HS-27A (cell line): Measurements from ENCODE around the gene TCF3.
"Not testable (repeated sequence)": the region's sequence is repeated elsewhere in the genome, so short reads cannot be mapped to it uniquely, and the experiment has no call there.

Experiments used
- DNase-seq: peaks from one replicate; pipeline ENCODE4 v3.0.0-alpha.2; 2012; ENCODE audit warnings: low read depth, missing footprints

TCF3 gene

DNA sequence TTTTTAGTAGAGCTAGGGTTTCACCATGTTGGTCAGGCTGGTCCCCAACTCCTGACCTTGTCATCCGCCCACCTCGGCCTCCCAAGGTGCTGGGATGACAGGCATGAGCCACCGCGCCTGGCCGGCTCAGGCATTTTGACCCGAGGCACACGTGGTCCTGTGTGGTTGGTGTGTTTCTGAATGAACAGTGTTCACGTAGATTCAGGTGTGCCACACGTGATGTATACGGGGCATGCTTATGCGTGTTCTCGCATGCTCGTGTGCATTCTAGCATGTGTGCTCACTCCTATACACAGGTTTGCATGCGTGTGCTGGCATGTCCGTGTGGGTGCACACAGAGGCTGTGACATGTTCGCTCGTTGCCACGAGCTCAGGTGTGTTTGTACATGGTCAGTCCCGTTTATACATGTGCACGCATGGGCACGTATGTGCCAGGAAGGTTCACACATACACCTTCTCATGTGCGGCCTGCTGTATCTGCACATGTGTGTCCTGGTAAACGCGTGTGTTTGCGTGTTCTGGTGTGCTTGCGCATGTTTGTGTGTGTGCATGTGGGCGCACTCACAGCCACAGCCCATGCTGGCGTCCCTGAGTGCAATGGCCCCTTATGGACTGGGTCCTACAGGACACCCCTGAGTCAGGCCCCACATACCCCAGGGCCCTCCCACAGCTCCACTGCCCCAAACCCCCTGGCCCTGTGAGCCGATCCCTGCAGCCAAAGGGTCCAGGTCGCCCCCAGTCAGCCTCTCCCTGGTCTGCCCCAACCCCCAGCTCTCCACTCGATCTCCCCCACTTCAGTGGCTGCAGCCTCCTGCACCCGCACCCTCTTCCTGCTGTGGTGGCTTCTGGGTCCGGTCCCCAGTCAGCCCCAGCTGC lies 20.6 kb upstream of the TCF3 start:
- DNase-seq, result no peak

- DNase-seq, result no peak
Observed at GRCh38 chr19:1672038-1672768, 19.8 kb upstream of the TCF3 start.

DNA sequence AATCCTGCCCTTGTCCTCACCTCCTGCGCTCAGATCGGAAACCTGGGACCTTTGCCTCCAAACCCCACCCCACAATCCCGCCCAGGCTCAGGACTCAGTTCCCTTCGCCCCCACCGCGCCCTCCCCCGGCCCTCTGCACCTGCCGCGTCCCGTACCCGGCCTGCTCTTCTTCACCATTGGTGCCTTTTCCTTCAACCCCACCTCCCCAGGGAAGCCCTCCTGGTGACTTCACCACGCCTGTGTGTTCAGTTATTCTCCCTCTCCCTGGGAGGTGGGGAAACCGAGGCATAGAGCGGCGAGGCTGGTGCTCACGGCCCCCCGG lies 19.3 kb upstream of the TCF3 start:
- no peak for DNase-seq

DNA sequence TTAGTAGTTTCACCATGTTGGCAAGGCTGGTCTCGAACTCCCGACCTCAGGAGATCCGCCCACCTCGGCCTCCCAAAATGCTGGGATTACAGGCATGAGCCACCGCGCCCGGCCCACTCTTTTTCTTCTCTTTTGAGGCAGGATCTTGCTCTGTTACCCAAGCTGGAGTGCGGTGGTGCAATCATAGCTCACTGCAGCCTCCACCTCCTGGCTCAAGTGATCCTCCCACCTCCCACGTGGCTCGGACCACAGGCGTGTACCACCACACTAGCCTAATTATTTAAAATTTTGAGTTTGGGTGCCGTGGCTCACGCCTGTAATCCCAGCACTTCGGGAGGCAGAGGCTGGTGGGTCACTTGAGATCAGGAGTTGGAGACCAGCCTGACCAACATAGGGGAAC lies 18.3 kb upstream of the TCF3 start:
- not testable (repeated sequence) for DNase-seq

DNA sequence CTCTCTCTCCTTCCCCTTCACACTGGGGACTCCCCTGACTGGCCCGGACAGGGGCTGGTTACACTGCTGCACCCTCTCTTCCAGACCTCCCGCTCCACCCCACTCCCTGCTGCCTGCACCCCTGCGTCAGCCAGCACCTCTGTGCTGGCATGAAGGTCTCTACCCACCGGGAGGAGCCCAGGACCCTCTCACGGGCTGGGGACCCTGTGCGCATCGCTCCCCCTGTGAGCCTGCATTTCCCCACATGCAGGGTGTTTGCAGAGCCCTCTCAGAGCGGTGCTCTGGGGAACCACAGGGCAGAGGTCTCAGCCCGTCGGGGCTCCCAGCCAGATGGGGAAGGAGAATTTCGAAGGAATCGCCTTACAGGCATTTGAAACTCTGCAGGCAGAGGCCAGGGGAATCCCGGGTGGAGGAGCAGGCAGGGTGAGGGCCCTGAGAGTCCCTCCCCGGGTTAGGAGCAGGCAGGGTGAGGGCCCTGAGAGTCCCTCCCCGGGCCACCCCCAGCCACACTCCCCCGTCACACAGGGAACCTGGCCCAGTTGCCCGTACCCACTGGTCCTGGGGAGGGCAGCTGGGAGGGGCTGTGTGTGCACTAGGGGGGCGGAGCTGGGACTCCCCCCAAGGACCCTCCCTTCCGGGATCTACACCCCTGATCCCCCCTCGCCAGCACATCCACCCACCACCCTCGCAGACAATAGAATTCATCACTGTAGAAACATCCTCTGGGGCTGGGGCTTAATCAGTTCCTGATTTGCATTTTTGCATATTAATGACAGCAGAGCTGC lies 16.3 kb upstream of the TCF3 start:
- DNase-seq, result no peak

DNA sequence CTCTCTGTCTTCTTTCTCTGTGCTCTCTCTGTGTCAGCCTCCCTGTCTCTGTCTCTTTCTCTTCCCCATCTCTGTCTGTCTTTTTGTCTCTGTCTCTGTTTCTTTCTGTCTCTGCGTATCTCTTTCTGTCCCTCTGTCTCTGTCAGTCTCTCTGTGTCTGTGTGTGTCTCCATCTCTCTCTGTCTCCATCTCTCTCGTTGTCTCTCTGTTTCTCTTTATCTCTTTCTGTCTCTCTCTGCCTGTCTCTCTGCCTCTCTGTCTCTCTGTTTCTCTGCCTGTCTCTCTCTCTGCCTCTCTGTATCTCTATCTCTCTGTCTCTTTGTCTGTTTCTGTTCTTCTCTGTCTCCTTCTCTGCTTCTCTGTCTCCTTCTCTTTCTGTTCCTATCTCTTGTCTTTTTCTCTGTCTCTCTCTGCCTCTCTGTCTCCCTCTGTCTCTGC lies 15.7 kb upstream of the TCF3 start:
- no peak for DNase-seq

- no peak for DNase-seq
Observed at GRCh38 chr19:1665565-1666047, 13.2 kb upstream of the TCF3 start.

DNA sequence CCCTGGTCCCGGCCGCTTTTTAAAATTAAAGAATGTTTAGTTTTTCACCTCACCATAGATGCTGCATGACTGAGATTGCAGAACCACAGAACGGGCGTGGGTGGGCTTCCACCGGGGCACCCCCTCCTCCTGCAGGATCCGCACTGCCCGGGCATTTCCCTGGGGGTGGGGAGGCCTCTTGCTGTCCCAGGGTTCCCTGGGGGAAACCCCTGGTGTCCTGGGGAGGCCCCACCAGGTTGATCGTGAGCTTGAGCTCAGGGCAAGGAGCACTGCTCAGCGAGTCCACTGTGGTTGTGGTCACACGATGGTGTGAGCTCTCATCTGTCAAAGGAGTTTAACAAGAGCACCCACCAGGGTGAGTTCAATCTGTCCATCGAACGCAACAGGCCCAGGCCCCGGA lies 11.4 kb upstream of the TCF3 start:
- DNase-seq, result no peak

- not testable (repeated sequence) for DNase-seq
Observed at GRCh38 chr19:1663227-1663626, 10.8 kb upstream of the TCF3 start.

DNA sequence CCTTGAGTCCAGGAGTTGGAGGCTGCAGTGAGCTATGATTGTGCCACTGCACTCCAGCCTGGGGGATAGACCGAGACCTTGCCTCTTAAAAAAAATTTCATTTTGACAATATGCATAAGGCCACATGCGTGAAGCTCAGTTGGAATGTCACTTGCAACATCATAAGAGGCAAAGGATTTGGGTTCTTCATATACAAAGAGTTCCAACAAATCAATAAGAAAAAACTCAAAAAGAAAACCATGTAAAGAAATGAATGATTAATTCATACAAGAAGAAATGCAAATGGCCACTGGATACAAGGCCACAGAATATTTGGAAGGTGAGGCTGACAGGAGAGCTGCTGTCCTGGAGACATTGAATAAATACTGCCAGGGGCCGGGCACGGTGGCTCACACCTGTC lies 9.6 kb upstream of the TCF3 start:
- DNase-seq, result no peak

DNA sequence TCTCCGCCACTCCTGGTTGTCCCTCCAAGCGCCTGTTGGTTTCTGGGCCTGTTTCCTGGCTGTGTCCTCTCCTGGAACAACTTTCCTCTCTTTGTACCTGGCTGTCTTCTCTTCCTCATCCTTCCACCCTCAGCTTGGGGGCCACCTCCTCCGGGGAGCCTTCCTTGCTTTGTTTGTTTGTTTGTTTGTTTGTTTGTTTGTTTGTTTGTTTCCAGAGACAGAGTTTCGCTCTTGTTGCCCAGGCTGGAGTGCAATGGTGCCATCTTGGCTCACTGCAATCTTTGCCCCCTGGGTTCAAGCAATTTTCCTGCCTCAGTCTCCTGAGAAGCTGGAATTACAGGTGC lies 6.6 kb upstream of the TCF3 start:
- DNase-seq, result no peak

- DNase-seq, result no peak
Observed at GRCh38 chr19:1658150-1659083, 6.0 kb upstream of the TCF3 start.

DNA sequence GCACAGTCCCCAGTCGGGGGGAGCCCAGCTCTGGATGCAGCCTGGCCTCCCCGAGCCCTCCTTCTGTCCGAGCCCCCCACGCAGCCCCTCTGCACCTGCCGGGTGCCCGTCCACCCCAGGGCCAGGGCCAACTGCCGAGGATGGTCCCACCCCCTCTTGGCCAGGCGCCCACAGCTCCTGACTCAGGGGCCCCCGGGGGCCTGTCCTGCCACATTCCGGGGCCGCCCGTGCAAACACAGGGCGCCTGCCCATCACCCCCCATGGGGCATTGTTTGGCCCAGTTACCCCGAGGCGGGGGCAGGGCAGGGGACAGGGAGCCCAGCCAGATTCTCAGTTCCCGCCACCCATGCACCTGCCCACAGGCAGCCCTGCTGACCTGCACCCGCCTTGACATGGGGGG lies 5.3 kb upstream of the TCF3 start:
- no peak for DNase-seq

GRCh38 chr19:1656988-1657536 lies 4.6 kb upstream of the TCF3 start:
- DNase-seq, result no peak

GRCh38 chr19:1655987-1656608 lies 3.7 kb upstream of the TCF3 start:
- no peak for DNase-seq

- no peak for DNase-seq
Observed at GRCh38 chr19:1655131-1655981, 2.9 kb upstream of the TCF3 start.

DNA sequence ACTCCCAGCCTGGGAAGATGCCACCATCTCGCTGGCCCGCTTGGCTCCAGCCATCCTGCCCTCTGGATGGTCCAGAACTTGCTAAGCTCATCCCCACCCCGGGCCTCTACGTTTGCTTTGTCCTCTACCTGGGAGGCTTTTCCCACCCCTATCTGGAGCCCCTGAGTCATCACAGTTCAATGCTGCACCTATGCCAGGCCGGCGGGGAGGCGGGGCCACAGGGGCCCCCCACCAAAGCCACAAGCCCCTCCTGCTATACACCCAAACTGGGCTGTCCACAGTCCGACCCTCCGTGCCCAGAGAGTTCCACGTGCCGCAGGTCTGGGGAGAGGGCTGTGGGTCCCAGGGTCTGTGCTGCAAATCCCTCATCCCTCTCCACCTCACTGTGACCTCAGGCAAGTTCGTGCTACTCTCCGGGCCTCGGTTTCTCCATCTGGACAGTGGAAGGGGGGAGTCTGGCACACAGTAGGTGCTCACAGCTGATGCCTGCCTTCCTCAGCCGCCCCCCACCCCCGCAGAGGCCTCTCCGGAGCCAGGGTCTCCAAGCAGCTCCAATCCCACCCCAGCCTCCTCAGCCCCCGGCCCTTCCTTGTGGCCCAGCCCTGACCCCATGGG lies 1.9 kb upstream of the TCF3 start:
- DNase-seq, result no peak

GRCh38 chr19:1653300-1653628 lies 849 bp upstream of the TCF3 start:
- DNase-seq, result no peak

GRCh38 chr19:1651568-1652291 lies 685 bp downstream of the TCF3 start:
- no peak for DNase-seq
